Peyer's patch (tissue), 4 donors: ENCODE results near the gene RAB28.

Experiments
- CTCF ChIP-seq, 6 experiments: fragments of 450-650 bp in 4 of 6; fragments of 200-600 bp in 2 of 6; sonication (generic) in 1 of 6; IDR thresholded peaks; one replicate each; pipeline ENCODE4 v1.5.1; 2017 to 2019; ENCODE audit warnings: antibody characterized with exemption in 6 of 6, mild to moderate bottlenecking in 3 of 6, moderate library complexity in 1 of 6
- POLR2A ChIP-seq, 2 donors: fragments of 450-650 bp; IDR thresholded peaks; one replicate each; pipeline ENCODE4 v1.5.1; 2017; ENCODE audit warnings: antibody characterized with exemption in 2 of 2, mild to moderate bottlenecking in 2 of 2, moderate library complexity in 2 of 2

GRCh38 chr4:13476915-13477314 lies 7.2 kb downstream of the RAB28 start:
- TF ChIP-seq CTCF (IDR thresholded peaks at IDR 0.05) (no peak), POLR2A (IDR thresholded peaks at IDR 0.05) (no peak)
